ENCODE measurements around the gene GALNT2. TPM values are rescaled to one million over a fixed set of nuclear protein-coding genes. Genes with fewer than 3 reads are reported as not detected.
A peak's percentile ranks its signal among the peaks of the same experiment; 100 is the strongest.

GALNT2 gene
- total and polyA plus RNA-seq, 3 donors from 2014 or later, result 63.0 to 135 (median 114) TPM

DNA sequence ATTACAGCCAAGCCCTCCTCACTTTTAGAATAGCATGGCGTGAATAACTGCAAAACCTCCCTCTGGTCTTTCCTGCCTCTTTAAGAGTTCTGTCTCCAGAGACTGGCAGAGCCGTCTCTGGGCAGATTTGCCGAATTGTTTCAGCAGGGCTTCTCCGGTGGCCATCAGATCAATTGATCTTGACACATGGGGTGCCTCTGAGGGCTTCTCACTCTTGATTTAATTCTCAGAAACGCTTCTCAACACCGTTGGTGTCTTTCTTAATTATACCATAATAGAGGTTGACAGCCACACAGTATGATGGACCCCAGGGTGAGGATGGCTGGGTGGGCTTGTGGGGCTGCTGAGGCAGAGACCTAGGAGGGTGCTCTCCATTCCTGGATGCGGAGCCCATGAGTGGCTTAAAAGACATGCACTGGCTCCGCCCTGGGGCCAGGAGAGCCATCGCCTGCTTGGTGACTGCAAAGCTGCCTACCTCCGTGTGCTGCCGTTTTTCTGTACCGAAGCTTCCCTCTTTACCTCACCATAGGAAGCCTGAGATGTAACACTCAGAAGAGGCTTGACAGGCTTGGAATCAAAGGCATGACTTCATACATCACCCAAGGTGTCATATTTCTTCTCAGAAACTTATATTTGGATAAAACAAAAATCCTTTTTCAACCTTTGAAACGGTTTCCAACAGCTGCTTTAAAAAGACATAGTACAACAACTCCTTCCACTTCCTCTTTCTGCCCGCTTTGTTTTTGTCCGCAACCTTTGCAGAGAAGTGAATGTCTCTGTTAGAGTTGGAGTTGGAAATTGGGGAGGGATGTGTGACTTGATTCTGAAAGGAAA, 82.9 kb downstream of the GALNT2 start:
- intact Hi-C loops (cut with DNase I; ENCODE audit: low total_unique reads), result no loop called here

DNA sequence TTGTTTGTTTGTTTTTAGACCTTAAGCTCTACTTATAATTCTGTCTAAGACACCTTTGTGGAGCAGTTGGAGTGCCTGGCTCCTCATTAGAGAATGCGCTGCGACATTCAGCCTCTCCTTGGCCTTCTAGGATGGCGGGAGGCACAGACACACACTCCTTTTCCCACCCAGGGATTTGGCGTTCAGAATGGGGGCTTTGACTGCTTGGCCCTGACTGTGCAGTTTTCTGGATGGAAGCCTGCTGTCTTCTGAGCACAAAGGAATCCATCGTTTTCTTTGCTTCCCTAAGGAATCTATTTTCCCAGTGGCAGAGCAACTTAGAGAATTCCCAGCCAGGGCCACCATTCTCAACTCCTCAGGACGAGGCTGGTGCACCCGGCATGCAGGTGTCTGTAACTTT, 83.6 kb downstream of the GALNT2 start:
- intact Hi-C loops (cut with DNase I; ENCODE audit: low total_unique reads), result no loop called here
- WGBS, 2 donors, result 56 to 83% methylated on average over 7 of the region's 7 CpGs
- H3K4me3 ChIP-seq, result no peak overlapping the region
- peaks cover 62% of the 10 kb centered on the region for H3K4me1 ChIP-seq
- H3K27ac ChIP-seq, result peak overlapping the region in 1 of 2 donors; percentile 11
- DNase-seq, result no peak
- TF ChIP-seq, protein P1, sequence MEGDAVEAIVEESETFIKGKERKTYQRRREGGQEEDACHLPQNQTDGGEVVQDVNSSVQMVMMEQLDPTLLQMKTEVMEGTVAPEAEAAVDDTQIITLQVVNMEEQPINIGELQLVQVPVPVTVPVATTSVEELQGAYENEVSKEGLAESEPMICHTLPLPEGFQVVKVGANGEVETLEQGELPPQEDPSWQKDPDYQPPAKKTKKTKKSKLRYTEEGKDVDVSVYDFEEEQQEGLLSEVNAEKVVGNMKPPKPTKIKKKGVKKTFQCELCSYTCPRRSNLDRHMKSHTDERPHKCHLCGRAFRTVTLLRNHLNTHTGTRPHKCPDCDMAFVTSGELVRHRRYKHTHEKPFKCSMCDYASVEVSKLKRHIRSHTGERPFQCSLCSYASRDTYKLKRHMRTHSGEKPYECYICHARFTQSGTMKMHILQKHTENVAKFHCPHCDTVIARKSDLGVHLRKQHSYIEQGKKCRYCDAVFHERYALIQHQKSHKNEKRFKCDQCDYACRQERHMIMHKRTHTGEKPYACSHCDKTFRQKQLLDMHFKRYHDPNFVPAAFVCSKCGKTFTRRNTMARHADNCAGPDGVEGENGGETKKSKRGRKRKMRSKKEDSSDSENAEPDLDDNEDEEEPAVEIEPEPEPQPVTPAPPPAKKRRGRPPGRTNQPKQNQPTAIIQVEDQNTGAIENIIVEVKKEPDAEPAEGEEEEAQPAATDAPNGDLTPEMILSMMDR (IDR thresholded peaks at IDR 0.05), result no peak
- TF ChIP-seq POLR2A (IDR thresholded peaks at IDR 0.05), result no peak
- H3K27me3 ChIP-seq, result no peaks in the 10 kb centered on the region
- H3K36me3 ChIP-seq (ENCODE audit: low read depth, missing control alignments), result no peaks in the 10 kb centered on the region
- H3K9me3 ChIP-seq, result no peaks in the 10 kb centered on the region

More for the DNA sequence above, 82.9 kb downstream of the GALNT2 start:
- H3K36me3 ChIP-seq (ENCODE audit: low read depth, missing control alignments), result no peaks in the 10 kb centered on the region
- peak overlapping the region in 1 of 2 donors; percentile 11 for H3K27ac ChIP-seq
- H3K4me3 ChIP-seq, result no peak overlapping the region
- no peaks in the 10 kb centered on the region for H3K9me3 ChIP-seq
- 70 to 74% methylated on average over 15 of the region's 15 CpGs for WGBS, 2 donors
- no peaks in the 10 kb centered on the region for H3K27me3 ChIP-seq
- H3K4me1 ChIP-seq, result peaks cover 62% of the 10 kb centered on the region
- TF ChIP-seq, protein P1 (IDR thresholded peaks at IDR 0.05), result no peak
- TF ChIP-seq POLR2A (IDR thresholded peaks at IDR 0.05), result no peak
- no peak for DNase-seq

DNA sequence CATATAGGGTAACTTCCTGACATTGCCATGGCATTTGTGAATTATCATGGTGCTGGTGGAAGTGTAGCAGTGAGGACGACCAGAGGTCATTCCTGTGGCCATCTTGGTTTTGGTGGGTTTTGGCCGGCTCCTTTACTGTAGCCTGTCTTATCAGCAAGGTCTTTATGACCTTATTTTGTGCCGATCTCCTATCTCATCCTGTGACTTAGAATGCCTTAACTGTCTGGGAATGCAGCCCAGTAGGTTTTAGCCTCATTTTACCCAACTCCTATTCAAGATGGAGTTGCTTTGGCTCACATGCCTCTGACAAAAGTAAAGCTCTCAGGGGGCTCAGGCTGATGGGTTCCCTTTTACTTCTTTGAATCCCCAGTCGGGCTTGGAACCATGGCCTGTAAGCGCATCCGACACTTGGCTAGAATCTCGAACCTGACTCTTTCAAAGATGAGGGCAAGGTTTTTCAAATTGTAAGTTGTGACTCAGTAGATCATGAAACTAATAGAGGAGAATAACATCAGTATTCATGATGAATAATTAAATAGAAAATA, 85.0 kb downstream of the GALNT2 start:
- H3K36me3 ChIP-seq (ENCODE audit: low read depth, missing control alignments), result no peaks in the 10 kb centered on the region
- H3K4me1 ChIP-seq, result peaks cover 59% of the 10 kb centered on the region
- no peaks in the 10 kb centered on the region for H3K9me3 ChIP-seq
- TF ChIP-seq, protein P1 (IDR thresholded peaks at IDR 0.05), result no peak
- TF ChIP-seq POLR2A (IDR thresholded peaks at IDR 0.05), result no peak
- no peak overlapping the region for H3K27ac ChIP-seq
- no peaks in the 10 kb centered on the region for H3K27me3 ChIP-seq
- H3K4me3 ChIP-seq, result no peak overlapping the region
- intact Hi-C loops (cut with DNase I; ENCODE audit: low total_unique reads), result no loop called here
- WGBS, 2 donors, result 91 to 93% methylated on average over 7 of the region's 7 CpGs
- DNase-seq, result no peak

DNA sequence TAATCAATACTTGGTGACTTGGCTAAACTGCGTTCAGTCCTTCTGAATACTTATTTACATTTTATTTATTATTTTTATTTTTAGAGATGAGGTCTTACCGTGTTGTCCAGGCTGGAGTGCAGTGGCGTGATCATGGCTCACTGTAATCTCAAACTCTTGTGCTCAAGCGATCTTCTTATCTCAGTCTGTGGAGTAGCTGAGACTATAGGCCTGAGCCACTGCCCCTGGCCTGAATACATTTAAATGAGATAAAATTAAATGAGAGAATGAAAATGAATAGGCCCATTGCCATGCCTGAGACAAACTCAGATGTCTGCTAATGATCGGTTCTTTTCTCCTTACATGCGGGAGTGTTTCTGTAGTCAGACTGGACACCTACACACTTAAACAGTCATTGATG, 86.0 kb downstream of the GALNT2 start:
- intact Hi-C loops (cut with DNase I; ENCODE audit: low total_unique reads), result no loop called here
- peaks cover 53% of the 10 kb centered on the region for H3K4me1 ChIP-seq

More for the DNA sequence above, 86.0 kb downstream of the GALNT2 start:
- WGBS, 2 donors, result 69 to 82% methylated on average over 6 of the region's 6 CpGs
- Histone ChIP-seq H3K27me3 (no peaks in the 10 kb centered on the region), H3K27ac (peak overlapping the region; percentile 3 to 51), H3K9me3 (no peaks in the 10 kb centered on the region), H3K36me3 (ENCODE audit: low read depth, missing control alignments) (no peaks in the 10 kb centered on the region), H3K4me3 (no peak overlapping the region)
- DNase-seq, result no peak
- TF ChIP-seq, protein P1 (IDR thresholded peaks at IDR 0.05), result no peak
- TF ChIP-seq POLR2A (IDR thresholded peaks at IDR 0.05), result no peak
